EH (cell line): ENCODE data around the gene CCRL2.
"Not testable (repeated sequence)": the region's sequence is repeated elsewhere in the genome, so short reads cannot be mapped to it uniquely, and the experiment has no call there.

Experiments used
- DNase-seq: peaks from one replicate; pipeline ENCODE4 v3.0.0-alpha.2; 2015; ENCODE audit warnings: low read depth

Gene CCRL2

DNA sequence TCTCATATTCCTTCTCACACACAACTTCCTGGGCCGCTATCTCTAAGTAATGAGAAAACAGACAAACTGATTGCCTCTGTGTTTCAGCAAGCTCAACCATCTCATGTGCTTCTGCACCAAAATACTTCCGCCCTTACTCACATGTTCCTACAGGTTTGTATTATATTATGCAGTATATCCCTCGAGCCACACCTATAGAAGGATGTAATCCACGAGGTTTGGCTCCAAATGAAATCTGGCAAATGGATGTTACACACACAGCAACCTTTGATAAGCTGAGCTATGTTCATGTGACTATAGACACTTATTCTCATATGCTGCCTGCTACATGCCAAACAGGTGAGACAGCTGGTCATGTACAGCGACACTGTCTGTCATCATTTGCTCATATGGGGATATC lies 22.6 kb downstream of the CCRL2 start:
- no peak for DNase-seq

DNA sequence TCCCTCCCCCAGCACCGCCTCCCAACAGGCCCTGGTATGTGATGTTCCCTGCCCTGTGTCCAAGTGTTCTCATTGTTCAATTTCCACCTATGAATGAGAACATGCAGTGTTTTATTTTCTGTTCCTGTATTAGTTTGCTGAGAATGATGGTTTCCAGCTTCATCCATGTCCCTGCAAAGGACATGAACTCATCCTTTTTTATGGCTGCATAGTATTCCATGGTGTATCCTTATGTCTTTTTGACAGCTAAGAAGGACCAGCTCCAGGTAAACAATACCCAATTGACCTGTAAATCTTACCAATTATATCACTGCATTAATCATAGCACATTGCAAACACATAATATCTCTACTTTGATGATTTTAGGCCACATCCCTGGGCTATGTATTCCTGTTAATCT lies 23.8 kb downstream of the CCRL2 start:
- not testable (repeated sequence) for DNase-seq

GRCh38 chr3:46431905-46432304 lies 24.8 kb downstream of the CCRL2 start:
- not testable (repeated sequence) for DNase-seq

DNA sequence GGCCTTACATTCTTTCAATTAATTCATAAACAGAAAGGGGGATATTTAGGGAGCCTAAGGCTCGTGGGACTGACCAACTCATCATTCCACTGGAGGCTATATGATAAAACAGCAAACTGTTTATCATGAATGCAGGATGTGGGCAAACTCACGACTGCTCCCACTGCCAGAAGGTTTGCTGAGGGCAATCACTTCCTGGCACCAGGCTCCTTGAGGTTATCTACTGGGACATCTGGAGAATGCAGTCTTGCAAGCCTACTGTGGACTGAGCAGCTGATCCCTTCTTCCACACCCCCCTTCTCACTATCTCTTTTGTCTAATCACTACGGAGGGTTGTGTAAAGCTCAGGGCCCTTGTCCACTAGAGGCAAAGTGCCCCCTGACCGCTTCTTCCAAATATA lies 26.1 kb downstream of the CCRL2 start:
- not testable (repeated sequence) for DNase-seq

- DNase-seq = no peak
Measured at GRCh38 chr3:46433841-46434240, 26.8 kb downstream of the CCRL2 start.

DNA sequence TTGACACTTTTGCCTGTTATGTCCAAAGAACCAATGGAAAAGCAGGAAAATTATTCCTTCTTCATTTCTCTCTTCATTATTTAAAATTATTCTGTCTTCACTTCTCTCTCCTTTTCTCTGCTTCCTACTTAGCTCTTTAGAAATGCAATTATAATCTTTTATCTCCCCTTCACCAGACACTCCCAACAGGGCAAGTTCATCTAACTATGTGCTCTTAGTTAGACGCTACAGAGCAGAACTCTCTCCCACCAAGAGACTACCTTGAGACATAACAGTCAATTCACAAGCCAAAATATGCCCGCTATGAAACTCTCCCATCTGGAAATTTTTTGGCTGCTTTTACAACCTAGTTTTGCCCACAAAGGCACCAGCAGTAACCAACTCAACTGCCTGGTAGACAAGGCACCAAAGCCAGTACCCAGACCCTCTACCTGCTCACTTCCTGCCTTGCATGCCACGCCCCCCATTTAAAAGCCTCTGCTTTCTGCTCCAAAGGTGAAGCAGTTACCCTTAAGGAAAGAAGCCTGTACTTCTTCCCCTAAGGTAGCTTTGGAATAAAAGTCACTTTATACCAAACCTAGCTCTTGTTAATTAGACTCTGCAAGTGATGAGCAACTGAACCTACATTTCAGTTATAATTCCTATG lies 28.1 kb downstream of the CCRL2 start:
- no peak for DNase-seq

- DNase-seq = no peak
Measured at GRCh38 chr3:46438831-46439230, 31.8 kb downstream of the CCRL2 start.

DNA sequence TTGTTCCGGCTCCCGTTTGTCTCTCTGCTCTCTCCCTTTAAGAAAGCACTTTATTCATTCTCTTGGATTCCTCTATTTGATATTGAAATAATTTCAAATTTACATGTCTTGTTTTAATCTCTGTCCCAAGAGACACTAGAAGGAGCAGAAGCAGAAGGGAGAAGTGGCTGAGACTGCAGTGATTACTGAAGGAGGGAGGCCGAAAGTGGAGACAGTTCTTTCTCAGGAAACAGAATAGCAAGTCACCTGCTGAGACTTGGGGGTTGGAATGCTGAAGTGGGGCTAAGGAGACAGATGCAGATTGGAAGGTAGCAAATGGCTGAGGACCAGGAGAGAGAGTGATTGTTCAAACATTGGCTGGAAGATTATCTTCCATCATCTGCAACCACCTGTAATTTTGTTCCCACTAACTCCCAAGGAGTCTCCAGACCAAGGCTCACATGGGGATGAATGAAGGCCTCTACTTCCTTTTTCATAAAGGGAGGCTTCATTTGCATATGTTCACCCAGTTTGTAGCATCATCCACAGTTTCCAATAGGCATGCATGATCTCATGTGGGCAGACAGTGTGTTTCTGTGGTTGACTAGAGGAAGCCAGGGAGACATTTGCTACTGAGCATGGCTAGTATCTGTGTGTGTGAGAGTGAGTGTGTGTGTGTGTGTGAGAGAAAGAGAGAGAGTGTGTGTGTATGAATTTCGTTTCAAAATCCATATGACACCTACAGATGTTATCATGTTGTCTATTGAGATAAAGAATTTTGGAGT lies 33.7 kb downstream of the CCRL2 start:
- DNase-seq = no peak

DNA sequence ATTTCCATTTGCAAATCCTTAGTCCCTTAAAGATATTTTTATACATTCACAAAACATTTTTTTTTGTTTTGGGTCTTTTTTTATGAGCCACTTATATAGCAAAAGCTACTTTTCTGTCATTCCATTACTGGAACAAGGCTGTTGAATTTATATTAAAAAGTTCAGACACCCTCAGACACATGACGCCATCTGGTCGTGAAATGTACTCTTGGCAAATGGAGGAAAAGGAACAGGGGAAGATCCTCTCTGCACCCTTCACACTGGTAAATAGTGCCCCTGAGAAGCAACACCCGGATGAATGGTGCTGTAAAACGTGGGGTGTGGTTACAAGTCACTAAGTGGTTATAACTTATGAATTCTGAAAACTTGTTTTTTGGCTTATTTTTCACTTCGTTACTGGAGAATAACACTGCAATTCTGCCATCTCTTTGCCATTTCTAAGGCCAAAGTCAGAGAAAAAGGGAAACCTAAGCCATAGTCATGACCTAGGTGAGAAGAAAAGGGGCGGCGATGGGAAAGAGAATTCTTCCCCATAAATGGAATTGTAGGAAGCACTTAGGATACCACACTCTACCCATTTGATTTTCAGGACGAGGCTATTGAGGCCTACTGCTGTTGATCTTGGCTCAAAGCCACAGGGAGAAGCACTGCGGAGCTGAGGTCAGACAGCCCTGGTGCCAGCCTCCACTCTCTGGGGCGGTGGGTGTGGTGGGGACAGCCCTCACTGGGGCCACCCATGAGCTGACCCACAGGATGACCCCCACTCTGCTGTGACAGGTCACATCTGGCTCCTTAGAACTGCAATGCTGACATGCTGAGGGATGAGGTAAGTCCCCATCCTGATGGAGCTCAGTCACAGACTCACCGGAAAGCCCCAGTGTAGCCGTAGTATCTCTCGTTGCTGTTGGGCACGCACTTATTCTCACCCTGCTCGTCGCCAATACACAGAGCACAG lies 35.8 kb downstream of the CCRL2 start:
- no peak for DNase-seq

GRCh38 chr3:46447228-46447985 lies 40.3 kb downstream of the CCRL2 start:
- DNase-seq = no peak

DNA sequence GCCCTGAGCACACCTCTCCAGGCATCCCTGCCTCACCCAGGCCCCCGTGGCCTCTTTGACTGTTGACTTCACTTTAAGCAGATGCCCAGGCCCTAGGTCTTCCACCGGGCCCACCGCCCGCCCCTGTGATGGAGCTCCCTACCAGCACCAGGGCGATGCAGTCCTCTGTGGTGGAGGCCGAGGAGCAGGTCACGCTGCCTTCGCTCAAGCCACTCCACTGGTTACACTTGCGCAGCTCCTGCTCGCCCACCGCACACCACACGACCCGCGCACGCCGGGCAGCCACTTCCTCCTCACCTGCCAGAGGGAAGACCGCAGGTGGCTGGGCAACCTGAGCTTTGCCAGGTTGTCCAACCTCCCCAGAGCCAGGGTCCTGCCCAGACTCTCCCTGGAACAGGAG lies 41.7 kb downstream of the CCRL2 start:
- DNase-seq = no peak

- peak; percentile 20 for DNase-seq
Measured at GRCh38 chr3:46449755-46450552, 42.9 kb downstream of the CCRL2 start.

DNA sequence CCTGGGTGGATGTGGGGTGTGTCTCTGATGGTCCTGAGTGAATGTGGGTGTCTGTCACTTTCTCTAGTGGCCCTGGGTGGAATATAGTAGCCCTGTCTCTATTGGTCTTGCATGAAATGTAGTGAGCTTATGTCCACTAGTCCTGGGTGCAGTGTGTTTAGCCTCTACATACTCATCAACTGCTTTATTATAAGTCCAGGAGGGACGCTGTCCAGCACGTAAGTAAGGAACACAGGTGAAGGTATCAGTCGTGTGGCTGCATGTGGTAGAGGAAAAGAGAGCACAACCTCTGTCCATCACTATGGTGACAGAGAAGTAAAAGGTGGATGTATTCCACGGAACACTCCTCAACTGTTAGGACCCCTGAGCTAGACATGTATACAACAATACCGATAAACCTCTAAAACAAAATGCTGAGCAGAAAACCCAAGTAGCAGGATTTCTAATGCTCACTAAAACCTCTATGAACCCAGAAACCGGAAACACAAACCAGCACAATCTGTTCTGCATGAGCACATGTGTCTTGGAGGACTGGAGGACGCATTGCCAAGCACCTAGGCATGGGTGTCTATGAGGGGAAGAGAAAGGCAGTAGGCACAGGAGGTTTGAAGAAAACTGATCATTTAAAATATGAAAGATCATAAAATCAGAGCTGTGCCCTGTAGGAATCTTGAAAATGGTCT lies 46.6 kb downstream of the CCRL2 start:
- DNase-seq = no peak

DNA sequence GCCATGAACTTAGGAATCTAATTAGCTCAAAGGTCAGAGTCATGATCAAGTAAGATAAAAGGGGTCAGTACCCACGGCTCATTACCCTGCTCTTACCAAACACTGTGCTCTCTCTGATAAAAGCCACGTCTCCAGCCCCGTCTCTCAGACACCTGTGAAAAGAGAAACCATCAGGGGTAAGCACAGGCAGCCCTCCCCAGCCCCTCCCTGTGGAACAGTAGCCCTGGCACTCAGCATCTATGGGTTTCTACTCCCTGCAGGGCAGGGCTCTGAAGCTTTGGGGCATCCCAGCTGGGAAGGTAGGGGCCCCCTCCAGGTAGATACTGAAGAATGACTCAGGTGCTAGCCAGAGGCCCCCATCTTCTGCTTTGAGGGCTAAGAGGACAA lies 47.1 kb downstream of the CCRL2 start:
- DNase-seq = no peak

- no peak for DNase-seq
Measured at GRCh38 chr3:46454606-46455005, 47.5 kb downstream of the CCRL2 start.

DNA sequence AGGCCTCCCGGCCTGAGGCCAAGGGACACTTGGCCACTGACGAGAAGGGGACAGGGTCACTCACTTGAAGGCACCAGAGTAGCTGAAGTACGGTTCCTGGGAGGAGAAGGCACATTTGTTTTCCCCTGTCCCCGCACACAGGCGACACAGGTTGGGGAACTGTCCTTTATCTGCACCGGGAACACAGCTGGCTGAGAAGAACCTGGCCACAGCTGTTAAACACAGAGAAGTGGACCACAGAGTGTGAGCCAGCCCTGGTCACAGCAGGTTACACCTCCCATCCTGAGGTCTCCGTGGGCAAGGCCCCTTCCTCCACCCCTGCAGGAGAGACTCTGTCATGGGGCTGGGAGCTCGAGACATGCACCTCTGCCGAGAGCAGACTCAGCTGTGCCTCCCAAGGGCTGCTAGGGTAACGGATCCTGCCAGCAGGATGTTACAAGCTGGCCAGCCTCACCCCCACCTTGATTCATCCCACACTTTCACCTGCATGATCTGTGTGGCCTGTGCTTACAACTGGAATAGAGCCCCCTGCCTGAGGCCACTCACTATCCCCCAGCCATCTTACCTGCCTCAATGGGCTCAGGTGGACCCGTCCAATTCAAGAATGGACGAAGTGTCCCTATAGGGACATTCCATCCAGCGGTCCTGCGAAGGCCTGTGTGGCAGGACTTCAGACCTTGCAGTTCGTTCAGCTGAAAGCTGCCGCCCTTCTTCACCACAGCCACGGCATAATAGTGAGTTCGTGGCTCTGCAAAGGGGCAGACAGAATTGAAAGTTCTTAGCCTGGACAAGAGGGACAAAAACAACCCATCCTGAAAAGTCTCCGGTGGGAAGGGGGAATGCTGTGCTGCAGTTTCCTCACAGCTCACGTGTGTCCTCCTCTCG lies 48.4 kb downstream of the CCRL2 start:
- no peak for DNase-seq

DNA sequence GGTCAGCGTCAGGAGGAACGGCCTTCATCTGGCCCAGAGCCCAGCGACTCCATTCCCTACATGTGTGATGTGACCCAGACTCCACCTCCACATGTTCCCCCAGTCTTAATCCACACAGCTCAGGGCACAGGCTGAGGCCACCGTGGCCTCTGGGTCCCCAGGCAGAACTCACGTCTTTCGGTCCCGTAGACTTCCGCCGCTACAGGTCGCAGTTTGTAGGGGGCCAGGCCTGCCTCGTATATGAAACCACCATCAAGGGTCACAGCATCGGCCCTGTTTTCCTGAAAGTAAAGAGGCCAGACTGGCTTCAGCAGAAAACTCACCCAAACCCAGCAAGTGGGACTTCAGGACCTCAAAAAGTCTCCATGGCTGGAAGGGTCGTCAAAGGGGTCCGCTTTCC lies 49.1 kb downstream of the CCRL2 start:
- no peak for DNase-seq
